Suprapubic skin (tissue), 4 donors: Measurements from ENCODE around the gene ALLC. TPM values are rescaled to one million over a fixed set of nuclear protein-coding genes. Genes with fewer than 3 reads are reported as not detected.

Source experiments
- DNase-seq, 2 donors: peaks; one replicate each; pipeline ENCODE4 v3.0.0-alpha.2; 2019; ENCODE audit warnings: low spot score in 2 of 2
- H3K27ac ChIP-seq: fragments of 200-600 bp; sonication (generic); one replicate; pipeline ENCODE4 v1.5.1; 2019
- H3K27me3 ChIP-seq: fragments of 200-600 bp; sonication (generic); one replicate; pipeline ENCODE4 v1.5.1; 2019
- H3K36me3 ChIP-seq: fragments of 200-600 bp; sonication (generic); one replicate; pipeline ENCODE4 v1.5.1; 2019
- H3K4me1 ChIP-seq: fragments of 200-600 bp; sonication (generic); one replicate; pipeline ENCODE4 v1.5.1; 2019
- H3K4me3 ChIP-seq: fragments of 200-600 bp; sonication (generic); one replicate; pipeline ENCODE4 v1.5.1; 2019; ENCODE audit warnings: mild to moderate bottlenecking
- H3K9me3 ChIP-seq: fragments of 200-600 bp; sonication (generic); one replicate; pipeline ENCODE4 v1.5.1; 2019
- EP300 ChIP-seq: sonication (generic); formaldehyde crosslinking; IDR thresholded peaks from one replicate; pipeline ENCODE4 v1.6.1; 2017; ENCODE audit warnings: antibody characterized with exemption
- POLR2A ChIP-seq, 2 donors: fragments of 450-650 bp; IDR thresholded peaks; one replicate each; pipeline ENCODE4 v1.6.1; 2017; ENCODE audit warnings: antibody characterized with exemption in 2 of 2, mild to moderate bottlenecking in 2 of 2, moderate library complexity in 2 of 2
- POLR2AphosphoS5 ChIP-seq, 3 donors: sonication (generic); formaldehyde crosslinking; IDR thresholded peaks; one replicate each; pipeline ENCODE4 v1.6.1; 2017; ENCODE audit warnings: antibody characterized with exemption in 3 of 3
- WGBS: methylation state at CpG from one replicate; pipeline ENCODE4 v1.1.5; 2018; 5-methylcytosine and 5-hydroxymethylcytosine counted together
- total RNA-seq, 4 donors: library from RNA; depleted of rRNA; stranded (reverse); fragments of >200 nt; gene quantifications; one replicate each; pipeline ENCODE4 v1.1.0, GENCODE V29; 2016
- TF ChIP-seq, protein P1 (sequence below), 2 donors: fragments of 200-600 bp in 1 of 2; fragments of 450-650 bp in 1 of 2; sonication (generic) in 1 of 2; IDR thresholded peaks; one replicate each; pipeline ENCODE4 v1.5.1; 2016 to 2019; ENCODE audit warnings: antibody characterized with exemption in 2 of 2, mild to moderate bottlenecking in 1 of 2, moderate library complexity in 1 of 2

Gene ALLC
- total RNA-seq, 4 donors from 2014 or later: not detected

DNA sequence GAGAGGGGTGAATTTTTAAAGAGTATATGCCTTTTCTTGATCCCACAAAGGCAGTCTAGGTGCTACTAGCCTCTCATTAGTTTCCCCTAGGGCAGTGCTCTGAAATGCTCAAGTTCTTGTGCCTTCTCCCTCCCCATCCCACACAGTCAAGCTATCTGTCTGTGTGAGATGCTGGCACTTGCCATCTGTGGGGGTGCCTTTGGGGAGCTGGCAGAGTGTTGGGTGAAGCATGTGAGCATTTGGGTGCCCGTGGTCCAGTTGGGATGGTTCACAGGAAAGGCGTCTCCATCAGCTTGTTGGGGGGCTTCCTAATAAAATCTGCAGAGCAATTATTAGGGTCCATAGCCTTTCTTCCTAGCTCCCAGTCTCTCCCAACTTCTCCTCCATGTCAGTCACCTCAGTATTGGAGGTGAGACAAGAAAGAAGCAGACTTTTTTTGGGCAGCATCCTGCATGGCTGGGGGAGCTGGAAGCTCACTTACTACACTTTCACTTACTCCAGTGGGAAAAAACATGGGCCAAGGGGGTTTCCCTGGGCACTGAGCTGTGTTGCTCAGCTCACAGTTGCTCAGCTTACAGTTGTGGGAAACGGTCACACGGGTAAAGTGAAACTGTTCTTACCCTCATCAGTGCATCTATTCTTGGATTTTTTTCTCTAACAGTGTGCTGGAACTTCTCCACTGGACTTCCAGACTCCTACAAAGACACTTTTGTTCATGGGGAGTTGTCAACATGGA, 33.8 kb upstream of the ALLC start:
- no peaks in the 10 kb centered on the region for H3K4me1 ChIP-seq
- WGBS: 87% methylated on average over 4 of the region's 4 CpGs
- no peak overlapping the region for H3K27ac ChIP-seq
- H3K36me3 ChIP-seq: no peaks in the 10 kb centered on the region
- no peaks in the 10 kb centered on the region for H3K27me3 ChIP-seq
- no peak for TF ChIP-seq POLR2AphosphoS5 (IDR thresholded peaks at IDR 0.05)
- no peak for TF ChIP-seq EP300
- TF ChIP-seq, protein P1, sequence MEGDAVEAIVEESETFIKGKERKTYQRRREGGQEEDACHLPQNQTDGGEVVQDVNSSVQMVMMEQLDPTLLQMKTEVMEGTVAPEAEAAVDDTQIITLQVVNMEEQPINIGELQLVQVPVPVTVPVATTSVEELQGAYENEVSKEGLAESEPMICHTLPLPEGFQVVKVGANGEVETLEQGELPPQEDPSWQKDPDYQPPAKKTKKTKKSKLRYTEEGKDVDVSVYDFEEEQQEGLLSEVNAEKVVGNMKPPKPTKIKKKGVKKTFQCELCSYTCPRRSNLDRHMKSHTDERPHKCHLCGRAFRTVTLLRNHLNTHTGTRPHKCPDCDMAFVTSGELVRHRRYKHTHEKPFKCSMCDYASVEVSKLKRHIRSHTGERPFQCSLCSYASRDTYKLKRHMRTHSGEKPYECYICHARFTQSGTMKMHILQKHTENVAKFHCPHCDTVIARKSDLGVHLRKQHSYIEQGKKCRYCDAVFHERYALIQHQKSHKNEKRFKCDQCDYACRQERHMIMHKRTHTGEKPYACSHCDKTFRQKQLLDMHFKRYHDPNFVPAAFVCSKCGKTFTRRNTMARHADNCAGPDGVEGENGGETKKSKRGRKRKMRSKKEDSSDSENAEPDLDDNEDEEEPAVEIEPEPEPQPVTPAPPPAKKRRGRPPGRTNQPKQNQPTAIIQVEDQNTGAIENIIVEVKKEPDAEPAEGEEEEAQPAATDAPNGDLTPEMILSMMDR (IDR thresholded peaks at IDR 0.05): no peak
- DNase-seq: peak in 1 of 2 donors; percentile 23
- H3K4me3 ChIP-seq: no peak overlapping the region
- H3K9me3 ChIP-seq: no peaks in the 10 kb centered on the region

DNA sequence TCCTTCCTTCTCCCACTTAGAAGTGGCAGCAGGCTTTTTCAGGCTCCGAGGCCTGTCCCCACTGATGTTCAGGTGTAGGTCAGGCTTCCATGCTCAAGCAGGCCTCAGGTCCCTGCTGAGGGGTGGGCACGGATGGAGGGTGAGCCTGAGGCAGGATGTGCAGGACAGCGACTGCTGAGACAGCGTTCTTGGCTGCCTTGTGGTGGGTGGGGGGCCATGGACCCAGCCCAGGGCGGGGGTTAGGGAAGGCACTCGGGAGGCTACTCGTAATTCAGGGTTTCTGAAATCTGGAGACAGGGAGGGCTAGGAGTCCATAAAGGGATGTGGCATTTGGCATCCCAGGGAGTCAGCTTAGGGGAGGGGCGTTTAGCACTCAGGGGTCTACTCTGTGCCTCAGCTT, 32.8 kb upstream of the ALLC start:
- Histone ChIP-seq H3K9me3 (no peaks in the 10 kb centered on the region), H3K4me3 (no peak overlapping the region), H3K27me3 (no peaks in the 10 kb centered on the region), H3K4me1 (no peaks in the 10 kb centered on the region), H3K36me3 (no peaks in the 10 kb centered on the region), H3K27ac (no peak overlapping the region)
- 86% methylated on average over 8 of the region's 8 CpGs for WGBS
- peak in 1 of 2 donors; percentile 35 for DNase-seq
- TF ChIP-seq, protein P1 (IDR thresholded peaks at IDR 0.05): no peak
- TF ChIP-seq EP300: no peak
- TF ChIP-seq POLR2AphosphoS5 (IDR thresholded peaks at IDR 0.05): no peak
- TF ChIP-seq POLR2A (IDR thresholded peaks at IDR 0.05): no peak

DNA sequence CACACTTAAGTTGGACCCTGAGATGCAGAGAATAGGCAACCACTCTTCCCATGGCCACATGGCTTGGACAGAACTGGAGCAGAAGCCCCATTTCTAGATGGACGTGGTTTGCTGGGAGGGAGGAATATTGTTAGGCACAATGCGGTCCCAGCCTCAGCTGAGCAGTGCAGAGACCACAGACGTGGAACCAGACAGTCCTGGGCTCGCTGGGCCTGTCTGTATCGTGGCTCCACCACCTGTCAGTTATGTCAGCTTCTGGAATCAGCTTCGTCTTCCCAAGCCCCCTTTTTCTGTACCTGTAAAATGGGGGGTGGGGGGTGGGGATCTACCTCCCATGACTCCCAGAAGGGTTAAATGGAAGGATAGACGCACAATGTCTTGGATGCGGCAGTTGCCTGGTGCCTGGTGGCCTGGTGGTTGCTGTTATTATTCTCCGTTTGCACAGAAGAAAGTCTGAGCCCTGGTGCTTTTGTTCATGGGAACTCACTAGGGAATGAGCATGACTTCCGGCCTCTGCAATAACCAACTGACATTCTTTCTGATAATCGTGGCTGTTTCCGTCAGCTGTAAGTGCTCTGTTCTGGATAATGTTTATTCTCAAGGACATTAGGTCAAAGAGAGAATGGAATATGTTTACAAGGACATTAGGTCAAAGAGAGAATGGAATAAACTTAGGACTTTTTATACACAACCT, 31.7 kb upstream of the ALLC start:
- H3K9me3 ChIP-seq: no peaks in the 10 kb centered on the region
- no peak for DNase-seq
- H3K27ac ChIP-seq: no peak overlapping the region
- H3K4me3 ChIP-seq: no peak overlapping the region
- 77% methylated on average over 12 of the region's 12 CpGs for WGBS
- H3K36me3 ChIP-seq: no peaks in the 10 kb centered on the region
- TF ChIP-seq, protein P1 (IDR thresholded peaks at IDR 0.05): no peak
- TF ChIP-seq POLR2A (IDR thresholded peaks at IDR 0.05) (no peak), POLR2AphosphoS5 (IDR thresholded peaks at IDR 0.05) (no peak), EP300 (no peak)
- H3K27me3 ChIP-seq: no peaks in the 10 kb centered on the region
- H3K4me1 ChIP-seq: no peaks in the 10 kb centered on the region

DNA sequence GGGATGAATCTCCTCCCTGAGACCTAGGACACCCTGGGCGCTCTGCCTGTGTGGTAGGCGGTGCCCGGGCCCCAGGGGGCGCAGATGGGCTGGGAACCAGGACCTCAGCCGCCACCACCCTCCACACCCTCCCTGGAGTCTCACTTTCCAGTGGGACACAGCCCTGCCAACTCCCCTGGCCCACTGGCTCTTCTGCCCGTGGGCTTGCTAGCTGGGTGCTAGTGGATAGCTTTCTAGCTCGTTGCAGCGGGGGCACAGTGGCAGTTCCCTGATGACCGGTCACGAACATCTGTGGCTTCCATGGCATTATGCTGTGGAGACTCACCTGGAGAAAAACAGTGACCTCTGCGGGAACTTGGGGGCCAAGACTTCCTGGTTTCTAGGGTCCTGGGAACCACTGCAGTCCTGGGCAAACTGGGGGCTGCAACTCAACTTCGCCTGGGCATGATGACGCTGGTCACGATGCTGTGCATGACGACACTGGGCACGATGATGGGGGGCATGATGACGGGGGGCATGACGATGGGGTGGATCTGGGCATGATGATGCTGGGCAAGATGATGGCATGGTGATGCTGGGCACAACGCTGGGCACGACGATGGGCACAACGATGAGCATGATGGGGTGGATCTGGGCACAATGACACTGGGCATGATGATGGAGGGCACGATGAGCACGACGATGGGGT, 31.0 kb upstream of the ALLC start:
- Histone ChIP-seq H3K4me3 (no peak overlapping the region), H3K36me3 (no peaks in the 10 kb centered on the region), H3K4me1 (no peaks in the 10 kb centered on the region), H3K9me3 (no peaks in the 10 kb centered on the region), H3K27ac (no peak overlapping the region), H3K27me3 (no peaks in the 10 kb centered on the region)
- 86% methylated on average over 21 of the region's 25 CpGs for WGBS
- no peak for DNase-seq
- TF ChIP-seq POLR2AphosphoS5 (IDR thresholded peaks at IDR 0.05) (no peak), EP300 (no peak), POLR2A (IDR thresholded peaks at IDR 0.05) (no peak)
- TF ChIP-seq, protein P1 (IDR thresholded peaks at IDR 0.05): no peak
